ENCODE measurements around the gene FANCL.
A peak's percentile ranks its signal among the peaks of the same experiment; 100 is the strongest.

Gene FANCL

DNA sequence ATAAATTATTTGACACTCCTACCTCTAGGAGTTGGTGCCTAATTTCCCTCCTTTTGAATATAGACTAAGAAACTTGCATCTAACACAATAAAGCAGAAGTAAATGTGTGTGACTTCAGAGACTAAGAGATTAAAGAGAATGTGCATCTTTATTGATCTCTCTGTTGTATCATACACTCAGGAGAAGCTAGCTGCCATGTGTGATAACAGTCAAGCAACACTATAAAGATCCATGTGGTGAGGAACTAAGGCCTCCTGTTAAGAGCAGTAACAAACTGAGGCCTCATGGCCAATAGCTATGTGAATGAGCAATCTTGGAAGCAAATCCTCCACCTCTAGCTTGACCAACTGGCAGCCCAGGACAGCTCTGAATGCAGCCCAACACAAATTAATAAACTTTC lies 3.4 kb downstream of the FANCL start:
- TF ChIP-seq, protein P1, sequence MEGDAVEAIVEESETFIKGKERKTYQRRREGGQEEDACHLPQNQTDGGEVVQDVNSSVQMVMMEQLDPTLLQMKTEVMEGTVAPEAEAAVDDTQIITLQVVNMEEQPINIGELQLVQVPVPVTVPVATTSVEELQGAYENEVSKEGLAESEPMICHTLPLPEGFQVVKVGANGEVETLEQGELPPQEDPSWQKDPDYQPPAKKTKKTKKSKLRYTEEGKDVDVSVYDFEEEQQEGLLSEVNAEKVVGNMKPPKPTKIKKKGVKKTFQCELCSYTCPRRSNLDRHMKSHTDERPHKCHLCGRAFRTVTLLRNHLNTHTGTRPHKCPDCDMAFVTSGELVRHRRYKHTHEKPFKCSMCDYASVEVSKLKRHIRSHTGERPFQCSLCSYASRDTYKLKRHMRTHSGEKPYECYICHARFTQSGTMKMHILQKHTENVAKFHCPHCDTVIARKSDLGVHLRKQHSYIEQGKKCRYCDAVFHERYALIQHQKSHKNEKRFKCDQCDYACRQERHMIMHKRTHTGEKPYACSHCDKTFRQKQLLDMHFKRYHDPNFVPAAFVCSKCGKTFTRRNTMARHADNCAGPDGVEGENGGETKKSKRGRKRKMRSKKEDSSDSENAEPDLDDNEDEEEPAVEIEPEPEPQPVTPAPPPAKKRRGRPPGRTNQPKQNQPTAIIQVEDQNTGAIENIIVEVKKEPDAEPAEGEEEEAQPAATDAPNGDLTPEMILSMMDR (IDR thresholded peaks at IDR 0.05; ENCODE audit: unreplicated experiment in 3 of 3) = no peak
- Mint-ChIP-seq H3K36me3 (ENCODE audit: low read depth) (peaks cover 26% of the 10 kb centered on the region), H3K27ac (peak overlapping the region in 1 of 3 experiments; percentile 26), H3K9me3 (peaks cover 16% of the 10 kb centered on the region), H3K27me3 (ENCODE audit: low read depth) (no peaks in the 10 kb centered on the region), H3K4me1 (peaks cover 40% of the 10 kb centered on the region), H3K4me3 (peak overlapping the region in 1 of 3 experiments; percentile 41)

DNA sequence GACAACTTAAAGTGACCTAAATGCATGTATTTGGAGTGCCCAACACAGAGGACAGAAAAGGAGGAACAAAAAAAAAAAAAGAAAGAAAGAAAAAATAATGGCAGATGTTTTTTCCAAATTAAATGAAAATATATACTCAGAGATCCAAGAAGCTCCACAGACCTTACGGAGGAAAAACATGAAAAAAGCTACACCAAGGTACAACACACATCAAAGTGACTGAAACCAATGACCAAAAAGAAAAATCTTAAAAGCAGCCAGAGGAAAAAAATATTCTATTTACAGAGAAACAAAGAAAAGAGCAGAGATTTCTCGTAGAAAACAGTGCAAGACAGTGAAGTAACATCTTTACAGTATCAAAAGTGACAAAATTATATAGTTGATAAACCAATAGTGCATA lies 5.1 kb downstream of the FANCL start:
- H3K27ac Mint-ChIP-seq = no peak overlapping the region
- no peak overlapping the region for H3K4me3 Mint-ChIP-seq
- H3K27me3 Mint-ChIP-seq (ENCODE audit: low read depth) = no peaks in the 10 kb centered on the region
- peaks cover 16% of the 10 kb centered on the region for H3K9me3 Mint-ChIP-seq
- peaks cover 35% of the 10 kb centered on the region for H3K4me1 Mint-ChIP-seq
- TF ChIP-seq, protein P1 (IDR thresholded peaks at IDR 0.05; ENCODE audit: unreplicated experiment in 3 of 3) = no peak
- peaks cover 27% of the 10 kb centered on the region for H3K36me3 Mint-ChIP-seq (ENCODE audit: low read depth)

DNA sequence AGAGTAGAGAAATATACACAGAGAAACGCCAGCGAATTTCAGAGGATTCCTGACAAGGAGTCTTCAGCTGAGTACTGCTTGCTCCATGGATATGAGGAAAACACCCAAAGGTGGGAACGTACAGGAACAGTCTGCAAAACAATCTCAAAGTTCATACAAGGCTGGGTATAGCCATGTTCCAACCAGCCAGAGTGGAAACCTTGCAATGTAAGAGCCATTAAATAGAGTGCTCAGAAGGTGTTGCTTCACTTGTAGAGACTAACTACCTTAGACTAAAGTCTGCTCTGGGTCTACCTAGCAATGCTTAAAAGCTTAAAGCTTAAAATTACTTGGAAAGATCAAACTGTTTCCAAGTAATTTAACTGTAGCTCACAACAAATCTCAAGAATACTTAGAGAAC lies 6.0 kb downstream of the FANCL start:
- TF ChIP-seq, protein P1 (IDR thresholded peaks at IDR 0.05; ENCODE audit: unreplicated experiment in 3 of 3) = no peak
- H3K27me3 Mint-ChIP-seq (ENCODE audit: low read depth) = no peaks in the 10 kb centered on the region
- no peak overlapping the region for H3K4me3 Mint-ChIP-seq
- peaks cover 16% of the 10 kb centered on the region for H3K9me3 Mint-ChIP-seq
- H3K36me3 Mint-ChIP-seq (ENCODE audit: low read depth) = peaks cover 34% of the 10 kb centered on the region
- H3K27ac Mint-ChIP-seq = no peak overlapping the region
- peaks cover 29% of the 10 kb centered on the region for H3K4me1 Mint-ChIP-seq

DNA sequence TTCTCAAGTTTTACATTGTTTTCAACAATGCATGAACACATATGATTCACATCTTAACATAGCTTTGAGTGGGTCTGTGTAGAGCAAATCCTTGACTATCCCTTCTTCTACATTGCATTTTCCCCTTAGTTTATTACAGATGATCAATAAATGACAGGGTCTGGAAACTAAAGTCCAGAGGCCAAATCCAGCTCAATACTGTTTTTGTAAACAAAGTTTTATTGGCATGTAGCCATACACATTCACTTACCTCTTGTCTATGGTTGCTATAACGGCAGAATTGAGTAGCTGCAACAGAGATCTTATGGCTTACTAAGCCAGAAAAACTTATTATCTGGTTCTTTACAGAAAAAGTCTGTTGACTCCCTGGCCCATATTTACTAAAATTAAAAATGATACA lies 12.8 kb downstream of the FANCL start:
- H3K27ac Mint-ChIP-seq = no peak overlapping the region
- peaks cover under 1% of the 10 kb centered on the region for H3K9me3 Mint-ChIP-seq
- H3K27me3 Mint-ChIP-seq (ENCODE audit: low read depth) = no peaks in the 10 kb centered on the region
- H3K36me3 Mint-ChIP-seq (ENCODE audit: low read depth) = peaks cover 30% of the 10 kb centered on the region
- peaks cover 2% of the 10 kb centered on the region for H3K4me1 Mint-ChIP-seq
- TF ChIP-seq, protein P1 (IDR thresholded peaks at IDR 0.05; ENCODE audit: unreplicated experiment in 3 of 3) = no peak
- no peak overlapping the region for H3K4me3 Mint-ChIP-seq

DNA sequence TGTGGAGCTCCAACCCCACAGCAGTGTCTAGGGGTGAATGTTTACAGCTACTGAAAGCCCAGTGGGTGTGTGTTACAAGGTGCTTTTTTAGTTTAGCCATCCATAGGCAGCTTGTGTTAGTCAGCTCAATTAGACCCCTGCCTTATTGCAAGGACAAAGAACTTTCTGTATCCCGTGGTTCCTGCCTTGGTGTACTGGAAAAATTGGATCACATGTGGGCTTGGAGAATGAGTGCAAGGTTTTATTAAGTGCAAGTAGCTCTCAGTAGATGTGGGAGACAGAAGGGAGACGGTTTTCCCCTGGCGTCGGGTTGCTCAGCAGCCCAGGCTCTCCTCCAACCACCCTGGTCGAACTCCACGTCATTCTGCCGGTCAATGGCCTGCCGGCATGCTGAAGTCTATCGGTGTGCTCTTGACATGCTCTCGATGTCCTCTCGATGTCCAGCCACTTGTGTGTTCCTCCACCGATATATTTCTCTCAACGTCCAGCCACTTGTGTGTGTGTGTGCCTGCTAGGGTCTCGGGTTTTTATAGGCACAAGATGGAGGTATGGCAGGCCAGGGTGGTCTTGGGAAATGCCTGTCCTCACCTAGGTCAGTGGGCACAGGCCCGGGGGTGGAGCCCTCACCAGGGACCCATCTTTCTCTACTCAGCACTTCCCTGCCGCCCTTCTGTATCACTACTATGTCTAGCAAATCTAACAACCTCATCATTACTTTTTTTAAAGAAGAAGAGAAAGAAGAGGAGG lies 13.8 kb downstream of the FANCL start:
- H3K4me1 Mint-ChIP-seq = no peaks in the 10 kb centered on the region
- no peak overlapping the region for H3K4me3 Mint-ChIP-seq
- H3K27me3 Mint-ChIP-seq (ENCODE audit: low read depth) = no peaks in the 10 kb centered on the region
- TF ChIP-seq, protein P1 (IDR thresholded peaks at IDR 0.05; ENCODE audit: unreplicated experiment in 3 of 3) = no peak
- no peak overlapping the region for H3K27ac Mint-ChIP-seq
- no peaks in the 10 kb centered on the region for H3K9me3 Mint-ChIP-seq
- H3K36me3 Mint-ChIP-seq (ENCODE audit: low read depth) = peaks cover 30% of the 10 kb centered on the region

DNA sequence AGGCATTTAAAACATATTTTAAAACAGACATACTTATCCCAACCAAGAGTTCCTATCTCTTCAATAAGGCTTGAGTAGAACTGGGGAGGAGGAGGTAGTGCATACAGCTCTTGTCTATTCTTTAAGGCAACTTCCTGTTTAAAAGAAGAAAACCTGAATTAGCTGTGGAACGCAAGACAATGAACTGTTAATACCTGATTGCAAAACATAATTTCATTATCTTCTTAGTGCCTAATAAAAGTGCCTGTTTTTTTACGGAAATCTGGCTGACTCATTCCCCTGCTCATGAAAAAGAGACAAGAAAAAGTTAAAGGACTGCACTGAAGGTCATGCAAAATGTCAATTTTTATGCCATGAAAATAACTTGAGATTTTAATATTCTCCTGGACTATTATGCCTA lies 19.2 kb downstream of the FANCL start:
- no peaks in the 10 kb centered on the region for H3K27me3 Mint-ChIP-seq (ENCODE audit: low read depth)
- no peaks in the 10 kb centered on the region for H3K4me1 Mint-ChIP-seq

More for the DNA sequence above, 19.2 kb downstream of the FANCL start:
- Mint-ChIP-seq H3K9me3 (no peaks in the 10 kb centered on the region), H3K36me3 (ENCODE audit: low read depth) (peaks cover 41% of the 10 kb centered on the region), H3K27ac (no peak overlapping the region), H3K4me3 (no peak overlapping the region)
- TF ChIP-seq, protein P1 (IDR thresholded peaks at IDR 0.05; ENCODE audit: unreplicated experiment in 3 of 3) = no peak

All from nephron (organoid).